GM18951 (cell line): ENCODE measurements around the gene DDX39A.
A peak's percentile ranks its signal among the peaks of the same experiment; 100 is the strongest.
"Not testable (repeated sequence)": the region's sequence is repeated elsewhere in the genome, so short reads cannot be mapped to it uniquely, and the experiment has no call there.

Experiments used
- POLR2A ChIP-seq: IDR thresholded peaks from 4 replicates; pipeline ENCODE4 v1.6.1; 2011; ENCODE audit warnings: mild to moderate bottlenecking; ENCODE audit not compliant: insufficient read length, insufficient read depth; ENCODE audit errors: extremely low read depth
- in situ Hi-C: fragments of 300-500 bp; cut with MboI; formaldehyde crosslinking; loops from one replicate; pipeline ENCODE4 v1.12.0; 2022; ENCODE audit warnings: low sequenced_read_pairs, mixed read lengths, inconsistent platforms; ENCODE audit not compliant: unreplicated experiment

The DDX39A gene

DNA sequence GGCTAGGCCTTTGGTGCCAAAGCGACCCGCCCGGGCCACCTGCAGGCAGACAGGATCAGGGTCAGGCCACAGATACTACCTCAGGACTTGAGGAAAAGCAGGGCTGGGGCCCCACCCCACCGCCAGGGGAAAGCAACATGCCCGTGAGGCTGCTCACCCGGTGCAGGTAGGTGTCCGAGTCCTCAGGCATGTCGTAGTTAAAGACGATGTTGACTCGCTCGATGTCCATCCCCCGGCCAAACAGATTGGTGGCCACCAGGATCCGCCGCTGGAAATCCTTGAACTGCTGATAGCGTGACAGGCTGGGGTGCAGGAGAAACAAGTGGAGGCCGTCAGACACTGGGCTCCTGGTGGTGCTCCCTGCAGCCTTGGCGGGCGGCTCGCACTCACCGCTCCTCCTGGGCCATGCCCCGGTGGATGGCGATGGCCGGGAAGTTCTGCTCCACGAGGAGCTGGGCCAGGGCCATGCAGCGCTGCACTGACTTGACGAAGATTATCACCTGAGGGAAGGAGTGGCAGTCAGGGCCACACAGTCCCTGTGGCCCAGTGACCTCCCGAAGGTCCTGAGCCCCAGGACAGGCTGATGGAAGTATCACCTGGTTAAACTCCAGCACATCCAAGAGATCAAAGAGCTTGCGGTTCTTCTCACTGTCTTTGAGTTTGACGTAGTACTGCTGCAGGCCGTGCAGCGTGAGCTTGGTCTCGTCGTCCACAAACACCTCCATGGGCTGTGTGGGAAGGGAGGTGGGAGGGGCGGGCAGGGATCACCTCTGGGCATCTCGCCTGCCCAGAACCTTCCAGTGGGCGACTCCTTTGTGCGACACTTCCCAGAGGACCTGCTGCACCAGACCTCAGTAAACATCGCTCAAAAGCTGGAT lies 9.8 kb downstream of the DDX39A start:
- in situ Hi-C loops, result loop anchor here (5.0 kb wide), 1 partner anchor 47 kb away; no protein-coding TSS in a partner anchor
- no peak for TF ChIP-seq POLR2A

DNA sequence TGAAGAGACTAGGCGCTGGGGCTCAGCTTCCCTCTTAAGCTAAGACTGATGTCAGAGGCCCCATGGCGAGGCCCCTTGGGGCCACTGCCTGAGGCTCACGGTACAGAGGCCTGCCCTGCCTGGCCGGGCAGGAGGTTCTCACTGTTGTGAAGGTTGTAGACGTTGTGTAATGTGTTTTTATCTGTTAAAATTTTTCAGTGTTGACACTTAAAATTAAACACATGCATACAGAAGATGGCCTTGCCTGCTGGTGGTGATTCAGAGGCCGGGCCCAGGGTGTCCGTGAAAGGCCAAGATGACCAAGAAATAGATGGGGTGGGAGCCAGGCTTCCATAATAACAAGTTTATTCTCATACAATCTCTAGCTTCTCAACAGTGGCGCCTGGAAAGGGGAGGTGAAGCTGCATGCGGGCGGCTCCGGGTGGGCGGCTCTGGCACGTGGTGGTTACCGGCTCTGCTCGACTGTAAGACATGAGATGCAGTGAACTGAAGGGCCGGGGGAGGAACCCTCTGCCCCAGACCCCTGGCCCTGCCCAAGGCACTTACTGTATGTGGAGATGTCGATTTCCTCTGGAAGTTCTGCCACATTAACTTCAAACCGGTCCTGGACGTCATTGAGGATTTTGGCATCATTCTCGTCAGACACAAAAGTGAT lies 10.5 kb downstream of the DDX39A start:
- in situ Hi-C loops, result no loop called here
- TF ChIP-seq POLR2A, result no peak

DNA sequence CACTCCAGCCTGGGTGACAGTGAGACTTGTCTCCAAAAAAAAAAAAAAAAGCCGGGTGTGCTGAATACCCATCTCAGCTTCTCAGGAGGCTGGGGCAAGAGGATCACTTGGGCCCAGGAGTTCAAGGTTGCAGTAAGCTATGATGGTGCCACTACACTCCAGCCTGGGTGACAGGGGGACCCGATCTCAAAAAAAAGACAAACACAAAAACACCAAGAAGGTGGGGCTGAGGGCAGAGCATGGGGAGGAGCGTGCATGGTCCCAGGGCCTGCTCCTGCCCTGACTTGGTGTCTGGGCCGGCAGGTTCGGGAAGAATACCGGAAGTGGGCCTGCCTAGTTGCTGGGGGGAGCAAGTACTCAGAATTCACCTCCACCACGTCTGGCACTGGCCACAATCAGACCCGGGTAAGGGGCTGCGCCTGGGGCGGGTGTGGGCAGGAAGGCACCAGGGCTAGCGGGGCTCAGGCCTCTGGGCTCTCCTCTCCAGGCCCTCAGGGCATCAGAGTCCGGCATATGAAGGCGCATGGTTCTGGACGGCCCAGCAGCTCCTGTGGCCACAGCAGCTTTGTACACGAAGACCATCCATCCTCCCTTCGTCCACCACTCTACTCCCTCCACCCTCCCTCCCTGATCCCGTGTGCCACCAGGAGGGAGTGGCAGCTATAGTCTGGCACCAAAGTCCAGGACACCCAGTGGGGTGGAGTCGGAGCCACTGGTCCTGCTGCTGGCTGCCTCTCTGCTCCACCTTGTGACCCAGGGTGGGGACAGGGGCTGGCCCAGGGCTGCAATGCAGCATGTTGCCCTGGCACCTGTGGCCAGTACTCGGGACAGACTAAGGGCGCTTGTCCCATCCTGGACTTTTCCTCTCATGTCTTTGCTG lies 11.3 kb downstream of the DDX39A start:
- peak; percentile 41 for TF ChIP-seq POLR2A
- in situ Hi-C loops, result no loop called here

- no peak for TF ChIP-seq POLR2A
- in situ Hi-C loops, result no loop called here
Measured at GRCh38 chr19:14406645-14407401, 12.3 kb downstream of the DDX39A start.

DNA sequence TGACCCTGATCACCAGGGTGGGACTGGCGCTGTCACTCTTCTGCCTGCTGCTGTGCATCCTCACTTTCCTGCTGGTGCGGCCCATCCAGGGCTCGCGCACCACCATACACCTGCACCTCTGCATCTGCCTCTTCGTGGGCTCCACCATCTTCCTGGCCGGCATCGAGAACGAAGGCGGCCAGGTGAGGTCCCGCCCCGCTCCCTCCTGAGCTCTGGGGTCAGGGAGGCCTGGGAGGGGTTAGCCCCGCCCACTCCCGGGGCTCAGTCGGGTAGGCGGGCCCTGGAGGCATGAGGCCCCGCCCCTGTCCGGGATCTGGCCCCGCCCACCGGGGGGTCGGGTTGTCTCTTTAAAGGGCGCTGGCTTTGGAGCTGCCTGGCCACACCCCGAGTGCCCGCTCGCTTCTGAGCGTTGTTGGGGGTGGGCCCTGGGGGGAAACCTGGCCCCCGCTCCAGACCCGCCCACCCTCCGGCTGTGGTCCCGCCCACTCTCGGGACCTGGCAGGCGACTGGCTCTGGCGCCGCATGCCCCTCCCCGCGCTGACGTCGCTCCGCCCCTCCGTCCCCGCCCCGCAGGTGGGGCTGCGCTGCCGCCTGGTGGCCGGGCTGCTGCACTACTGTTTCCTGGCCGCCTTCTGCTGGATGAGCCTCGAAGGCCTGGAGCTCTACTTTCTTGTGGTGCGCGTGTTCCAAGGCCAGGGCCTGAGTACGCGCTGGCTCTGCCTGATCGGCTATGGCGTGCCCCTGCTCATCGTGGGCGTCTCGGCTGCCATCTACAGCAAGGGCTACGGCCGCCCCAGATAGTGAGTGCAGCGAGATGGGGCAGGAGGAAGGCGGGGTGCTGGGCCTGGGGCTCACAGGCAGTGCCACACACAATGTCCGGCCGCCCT lies 13.1 kb downstream of the DDX39A start:
- peak; percentile 40 for TF ChIP-seq POLR2A
- in situ Hi-C loops, result no loop called here

DNA sequence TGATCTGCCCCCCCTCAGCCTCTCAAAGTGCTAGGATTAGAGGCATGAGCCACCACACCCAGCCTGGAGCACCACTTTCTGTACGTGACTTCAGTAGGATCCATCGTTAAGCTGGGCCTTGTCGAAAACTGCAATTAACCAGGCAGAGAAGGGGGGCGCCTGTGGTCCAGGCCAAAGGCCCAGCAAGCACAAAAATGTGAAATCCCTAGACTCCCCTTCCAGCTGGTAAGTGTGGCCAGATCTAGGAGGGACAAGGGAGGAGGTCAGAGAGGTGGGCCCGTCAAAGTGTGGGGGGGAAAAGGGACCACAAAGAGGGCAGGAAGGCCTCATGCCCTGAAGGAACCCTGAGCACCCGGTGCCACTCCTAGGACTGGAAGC lies 13.8 kb downstream of the DDX39A start:
- TF ChIP-seq POLR2A, result no peak
- in situ Hi-C loops, result no loop called here

- TF ChIP-seq POLR2A, result no peak
- in situ Hi-C loops, result no loop called here
Measured at GRCh38 chr19:14404312-14404711, 14.8 kb downstream of the DDX39A start.

- in situ Hi-C loops, result not testable (repeated sequence)
Measured at GRCh38 chr19:14403145-14403930, 15.8 kb downstream of the DDX39A start.

DNA sequence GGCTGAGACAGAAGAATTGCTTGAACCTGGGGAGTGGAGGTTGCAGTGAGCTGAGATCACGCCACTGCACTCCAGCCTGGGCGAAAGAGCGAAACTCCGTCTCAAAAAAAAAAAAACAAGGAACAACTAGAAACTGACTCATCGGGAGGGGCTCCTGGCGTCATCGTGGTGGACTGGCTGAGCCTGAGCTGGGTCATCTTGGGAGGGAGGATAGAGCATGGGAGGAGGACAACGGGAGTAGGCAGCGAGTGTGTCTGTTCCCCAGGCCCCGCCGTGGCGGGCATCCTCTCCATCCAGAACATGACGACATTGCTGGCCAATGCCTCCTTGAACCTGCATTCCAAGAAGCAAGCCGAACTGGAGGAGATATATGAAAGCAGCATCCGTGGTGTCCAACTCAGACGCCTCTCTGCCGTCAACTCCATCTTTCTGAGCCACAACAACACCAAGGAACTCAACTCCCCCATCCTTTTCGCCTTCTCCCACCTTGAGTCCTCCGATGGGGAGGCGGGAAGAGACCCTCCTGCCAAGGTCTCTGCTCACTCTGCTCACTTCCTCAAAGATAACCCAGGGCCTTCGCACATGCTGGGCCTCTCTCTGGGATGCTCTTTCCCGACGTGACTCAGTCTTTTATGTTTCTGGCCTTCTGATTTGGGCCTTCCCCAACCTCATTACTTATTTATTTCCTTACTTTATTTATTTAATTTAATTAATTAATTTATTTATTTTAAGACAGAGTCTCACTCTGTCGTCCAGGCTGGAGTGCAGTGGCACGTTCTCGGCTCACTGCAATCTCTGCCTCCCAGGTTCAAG lies 16.6 kb downstream of the DDX39A start:
- in situ Hi-C loops, result no loop called here
- no peak for TF ChIP-seq POLR2A

DNA sequence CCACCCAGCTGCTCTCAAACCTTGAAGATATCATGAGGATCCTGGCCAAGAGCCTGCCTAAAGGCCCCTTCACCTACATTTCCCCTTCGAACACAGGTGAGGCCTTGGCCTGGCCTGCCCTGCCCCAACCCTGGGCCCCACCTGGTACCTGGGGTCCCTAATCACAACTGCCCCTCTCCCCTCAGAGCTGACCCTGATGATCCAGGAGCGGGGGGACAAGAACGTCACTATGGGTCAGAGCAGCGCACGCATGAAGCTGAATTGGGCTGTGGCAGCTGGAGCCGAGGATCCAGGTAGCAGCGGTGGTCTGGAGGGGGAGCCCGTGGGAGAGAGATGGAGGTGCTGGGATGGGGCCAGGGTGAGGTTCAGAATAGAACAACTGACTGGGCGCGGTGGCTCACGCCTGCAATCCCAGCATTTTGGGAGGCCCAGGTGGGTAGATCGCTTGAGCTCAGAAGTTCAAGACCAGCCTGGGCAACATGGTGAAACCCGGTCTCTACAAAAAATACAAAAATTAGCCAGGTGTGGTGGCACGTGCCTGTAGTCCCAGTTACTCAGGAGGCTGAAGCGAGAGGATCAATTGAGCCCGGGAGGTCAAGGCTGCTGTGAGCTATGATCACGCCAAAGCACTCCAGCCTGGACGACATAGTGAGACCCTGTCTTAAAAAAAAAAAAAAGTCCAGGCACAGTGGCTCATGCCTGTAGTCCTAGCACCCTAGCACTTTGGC lies 17.5 kb downstream of the DDX39A start:
- in situ Hi-C loops, result no loop called here
- no peak for TF ChIP-seq POLR2A
